DMS53 (cell line): ENCODE measurements around the gene EOMES.

Experiments used
- DNase-seq: peaks from one replicate; lab custom pipeline; 2025; lab: John Stamatoyannopoulos, UW

EOMES gene

GRCh38 chr3:27720899-27721716 lies 1.0 kb downstream of the EOMES start:
- DNase-seq, result peak; percentile 71

GRCh38 chr3:27719314-27720003 lies 2.7 kb downstream of the EOMES start:
- no peak for DNase-seq

- DNase-seq, result no peak
Measured at GRCh38 chr3:27718459-27718858, 3.7 kb downstream of the EOMES start.

GRCh38 chr3:27717200-27717852 lies 4.8 kb downstream of the EOMES start:
- DNase-seq, result no peak

GRCh38 chr3:27716309-27716708 lies 5.8 kb downstream of the EOMES start:
- DNase-seq, result no peak

- no peak for DNase-seq
Measured at GRCh38 chr3:27715863-27716262, 6.3 kb downstream of the EOMES start.

GRCh38 chr3:27715454-27715806 lies 6.7 kb downstream of the EOMES start:
- no peak for DNase-seq

- peak; percentile 28 for DNase-seq
Measured at GRCh38 chr3:27714692-27715453, 7.2 kb downstream of the EOMES start.

GRCh38 chr3:27714146-27714526 lies 8.0 kb downstream of the EOMES start:
- DNase-seq, result peak; percentile 11

GRCh38 chr3:27713435-27714145 lies 8.5 kb downstream of the EOMES start:
- DNase-seq, result no peak

- peak; percentile 24 for DNase-seq
Measured at GRCh38 chr3:27713078-27713423, 9.1 kb downstream of the EOMES start.

GRCh38 chr3:27712136-27713077 lies 9.7 kb downstream of the EOMES start:
- DNase-seq, result peak; percentile 75

GRCh38 chr3:27708250-27708649 lies 13.9 kb downstream of the EOMES start:
- DNase-seq, result no peak

- no peak for DNase-seq
Measured at GRCh38 chr3:27699067-27699466, 23.1 kb downstream of the EOMES start.

GRCh38 chr3:27696906-27697305 lies 25.2 kb downstream of the EOMES start:
- peak; percentile 67 for DNase-seq

- no peak for DNase-seq
Measured at GRCh38 chr3:27695636-27696035, 26.5 kb downstream of the EOMES start.

- DNase-seq, result no peak
Measured at GRCh38 chr3:27688053-27688452, 34.1 kb downstream of the EOMES start.

GRCh38 chr3:27686642-27687041 lies 35.5 kb downstream of the EOMES start:
- no peak for DNase-seq

GRCh38 chr3:27685474-27685873 lies 36.6 kb downstream of the EOMES start:
- no peak for DNase-seq

- DNase-seq, result no peak
Measured at GRCh38 chr3:27684302-27684701, 37.8 kb downstream of the EOMES start.
